NCI-H2171 (cell line): ENCODE data around the gene EPHX1.
A peak's percentile ranks its signal among the peaks of the same experiment; 100 is the strongest.
"Not testable (repeated sequence)": the region's sequence is repeated elsewhere in the genome, so short reads cannot be mapped to it uniquely, and the experiment has no call there.

Experiments
- DNase-seq: peaks from one replicate; lab custom pipeline; 2025; lab: John Stamatoyannopoulos, UW

EPHX1 gene

DNA sequence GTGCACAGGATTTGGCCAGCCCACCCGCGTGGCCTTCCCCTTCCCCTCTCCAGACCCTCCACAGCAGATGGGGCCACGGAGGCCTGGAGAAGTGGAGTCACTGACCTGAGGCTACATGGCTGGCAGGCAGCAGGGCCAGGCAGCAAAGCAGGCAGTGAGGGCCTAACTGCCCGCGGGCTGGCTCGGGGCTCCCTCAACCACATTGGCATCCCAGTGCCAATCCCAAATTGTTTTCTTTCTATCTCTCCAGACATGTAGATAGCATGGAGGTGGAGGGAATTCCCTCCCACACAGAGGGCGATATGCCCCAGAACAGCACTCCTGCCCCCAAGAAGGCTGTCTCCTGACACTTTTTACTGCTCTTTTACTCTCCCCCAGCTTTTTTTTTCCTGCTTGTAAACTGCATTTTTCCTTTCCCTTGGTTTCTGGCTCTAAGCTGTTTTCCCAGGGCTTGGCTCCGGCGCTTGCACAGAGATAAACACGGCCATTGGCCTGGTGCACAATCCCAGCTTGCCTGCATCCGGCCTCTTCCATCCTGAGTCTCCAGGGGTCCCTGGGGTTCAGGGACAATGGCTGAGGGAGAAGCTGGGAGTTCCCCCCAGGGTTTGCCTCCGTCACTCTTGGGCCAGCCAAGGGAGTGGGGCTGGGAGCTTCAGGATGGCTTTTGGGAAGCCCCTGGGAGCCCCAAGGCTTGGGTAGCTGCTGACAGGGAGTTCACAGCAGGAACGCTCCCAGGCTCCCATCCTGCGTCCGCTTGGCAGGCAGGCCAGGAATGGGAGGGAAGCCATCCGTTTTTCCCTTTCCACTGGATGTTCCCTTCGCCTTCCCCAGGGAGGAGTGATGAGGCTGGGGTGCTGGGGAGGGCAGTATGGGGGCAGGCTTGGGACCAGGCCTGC lies 7.0 kb downstream of the EPHX1 start:
- no peak for DNase-seq

DNA sequence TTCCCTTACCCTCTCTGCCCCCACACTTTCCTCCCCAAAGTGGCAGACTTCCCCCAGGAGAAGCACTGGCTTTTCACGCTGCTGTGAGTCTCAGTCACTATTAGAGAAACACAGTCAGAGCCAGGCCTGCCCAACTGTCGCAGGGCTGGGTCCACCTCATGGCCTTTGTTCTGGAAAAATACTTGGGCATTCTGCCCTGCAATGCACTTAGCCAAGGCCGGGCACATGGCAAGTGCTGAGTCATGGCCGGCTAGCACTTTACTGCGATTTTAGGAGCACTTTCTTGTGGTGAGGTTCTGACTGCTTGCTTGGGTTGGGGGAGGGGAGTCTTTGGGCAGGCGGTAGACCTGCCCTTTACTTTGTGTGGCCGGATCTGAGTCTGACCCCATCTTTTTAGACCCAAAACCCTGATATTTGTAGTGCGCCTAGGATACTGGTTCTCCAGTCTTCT lies 7.7 kb downstream of the EPHX1 start:
- no peak for DNase-seq

DNA sequence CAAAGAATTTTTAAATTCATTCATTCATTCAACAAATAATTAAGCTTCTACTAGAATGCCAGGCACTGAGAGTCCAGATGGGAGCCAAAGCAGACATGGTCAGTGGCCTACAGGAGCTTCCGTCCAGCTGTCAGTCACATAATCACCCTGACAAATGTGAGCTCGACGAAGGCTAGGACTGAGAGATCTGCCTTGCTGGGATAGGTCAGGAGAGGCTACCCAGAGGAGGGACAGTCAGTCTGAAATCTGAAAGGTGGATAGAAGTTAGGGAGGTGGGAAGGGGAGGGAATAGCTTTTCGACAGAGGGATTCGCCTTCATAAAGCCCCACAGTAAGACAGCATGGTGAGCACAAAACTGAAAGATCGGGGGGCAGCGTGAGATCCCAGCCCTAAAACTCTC lies 8.3 kb downstream of the EPHX1 start:
- DNase-seq: no peak

DNA sequence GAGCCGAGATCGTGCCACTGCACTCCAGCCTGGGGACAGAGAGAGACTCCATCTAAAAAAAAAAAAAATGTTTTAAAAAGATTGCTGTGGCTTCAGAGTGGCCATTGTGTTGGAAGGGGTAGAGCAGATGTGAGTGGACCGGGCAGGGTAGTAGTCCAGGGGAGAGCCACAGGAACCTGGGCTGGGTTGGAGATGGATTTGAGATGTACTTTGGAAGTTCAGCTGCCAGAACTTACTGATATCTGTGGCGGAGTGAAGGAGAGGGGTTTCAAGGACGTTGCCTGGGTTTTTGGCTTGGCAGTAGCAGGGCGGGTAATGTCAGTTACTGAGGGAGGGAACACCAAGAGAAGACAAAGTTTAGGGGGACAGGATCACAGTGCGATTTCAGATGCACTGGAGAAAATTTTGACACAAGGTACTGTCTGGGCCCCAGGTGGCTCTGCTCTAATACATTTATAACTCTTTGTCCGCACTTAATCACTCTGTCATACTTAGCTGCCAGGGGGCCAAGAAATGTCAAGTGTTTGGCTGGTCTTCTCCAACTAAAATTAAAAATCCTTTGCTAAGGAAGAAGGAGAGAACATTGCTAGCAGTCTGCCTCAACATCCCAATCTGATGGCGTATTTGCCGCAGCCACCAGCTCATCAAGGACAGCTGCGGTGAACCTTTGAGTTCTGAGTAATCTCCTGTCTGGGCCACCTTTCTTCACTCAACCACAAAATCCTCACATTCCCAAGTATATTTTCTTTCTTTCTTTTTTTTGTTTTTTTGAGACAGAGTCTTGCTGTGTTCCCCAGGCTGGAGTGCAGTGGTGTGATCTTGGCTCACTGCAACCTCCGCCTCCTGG lies 9.6 kb downstream of the EPHX1 start:
- no peak for DNase-seq

DNA sequence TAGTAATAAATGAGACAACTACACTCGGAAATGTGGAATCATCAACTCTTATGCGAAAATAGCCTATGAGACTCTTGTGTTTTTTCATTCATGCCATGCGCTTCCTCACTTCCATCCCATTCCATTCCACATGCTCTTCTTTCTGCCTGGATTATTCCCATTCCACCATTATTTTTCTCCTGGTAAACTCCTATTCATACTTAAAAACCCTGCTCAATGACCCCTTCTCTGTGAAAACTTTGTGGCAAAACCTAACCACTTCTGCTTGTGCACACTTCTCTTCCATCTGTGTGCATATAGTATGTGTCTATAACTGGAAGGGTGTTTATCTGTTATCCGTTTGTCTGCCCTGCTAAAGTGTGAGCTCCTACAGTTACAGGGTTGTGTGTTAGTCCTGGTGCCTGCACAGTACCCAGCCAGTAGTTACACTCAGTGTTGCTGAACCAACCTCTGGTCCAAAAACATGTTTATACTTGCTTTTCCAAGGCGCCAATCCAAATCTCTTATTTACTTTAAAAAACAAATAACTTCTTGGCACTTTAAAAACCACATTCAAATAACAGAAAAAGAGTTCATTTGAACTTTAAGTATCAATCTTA lies 10.7 kb downstream of the EPHX1 start:
- no peak for DNase-seq

DNA sequence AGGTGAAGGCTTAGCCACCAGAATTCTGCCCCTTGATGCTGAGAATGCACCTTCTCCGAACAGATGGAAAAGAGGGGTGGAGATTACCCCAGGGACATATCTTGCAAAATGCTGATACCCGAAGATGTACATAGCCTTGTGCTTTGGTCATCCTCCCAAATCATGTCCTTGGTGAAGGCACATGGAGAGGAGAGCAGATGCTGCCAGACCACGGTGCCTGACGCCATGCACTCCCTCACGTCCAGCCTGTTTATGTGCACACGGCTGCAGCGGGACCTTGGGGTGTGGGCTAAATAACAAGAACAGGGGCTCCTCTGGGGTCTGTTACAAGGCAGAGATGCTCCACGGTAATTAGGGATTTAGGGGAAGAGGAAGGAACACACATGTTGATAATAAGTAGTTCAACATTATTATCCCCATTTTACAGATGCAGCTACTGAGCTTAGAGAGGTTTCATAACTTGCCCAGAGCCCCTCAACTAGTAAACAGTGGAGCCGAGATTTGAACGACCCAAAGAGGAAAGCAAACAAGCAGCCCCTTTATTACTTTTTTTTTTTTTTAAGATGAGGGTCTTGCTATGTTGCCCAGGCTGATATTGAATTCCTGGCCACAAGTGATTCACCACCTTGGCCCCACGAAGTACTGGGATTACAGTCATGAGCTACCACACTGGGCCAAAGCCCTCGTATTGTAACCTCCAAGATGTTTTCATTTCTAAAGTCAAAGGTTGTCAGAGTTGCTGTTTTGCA lies 12.9 kb downstream of the EPHX1 start:
- DNase-seq: no peak

DNA sequence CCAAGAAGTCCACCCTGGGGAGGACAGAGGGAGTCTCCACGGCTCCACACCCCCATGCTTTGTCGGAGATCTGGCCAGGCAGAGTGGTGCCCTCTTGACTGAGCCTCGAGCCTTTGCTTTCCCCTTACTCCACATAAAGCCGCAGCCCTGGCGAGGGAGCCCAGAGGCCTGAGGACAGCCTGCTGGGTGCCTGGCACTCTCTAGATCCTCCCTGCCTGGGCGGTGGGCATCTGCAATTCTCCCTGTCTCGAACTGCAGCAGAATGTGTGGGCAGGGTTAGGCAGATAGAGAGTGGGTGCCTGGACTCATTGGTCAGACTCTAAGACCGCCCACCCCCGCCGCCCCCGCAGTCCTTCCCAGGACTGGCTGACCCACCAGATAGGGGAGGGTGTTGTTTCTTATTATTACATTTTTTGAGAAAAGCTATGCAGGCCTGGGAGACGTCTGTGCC lies 13.9 kb downstream of the EPHX1 start:
- DNase-seq: no peak

DNA sequence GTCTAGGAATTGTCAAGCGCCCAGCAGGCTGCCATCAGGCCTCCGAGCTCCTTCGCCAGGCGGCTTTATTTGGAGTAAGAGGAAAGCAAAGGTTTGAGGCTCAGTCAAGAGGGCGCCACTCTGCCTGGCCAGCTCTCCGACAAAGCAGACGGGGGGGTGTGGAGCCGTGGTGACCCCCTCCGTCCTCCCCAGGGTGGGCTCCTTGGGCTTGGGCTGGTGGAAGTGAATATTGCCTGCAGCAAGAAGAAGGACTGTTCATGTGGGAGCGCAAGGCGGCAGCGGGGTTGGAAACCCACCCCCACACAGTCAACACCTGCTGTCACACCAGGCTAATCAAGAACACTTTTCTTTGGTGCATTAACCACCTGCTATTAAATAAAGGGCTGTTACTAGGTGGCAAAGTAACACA lies 14.6 kb downstream of the EPHX1 start:
- DNase-seq: peak; percentile 64

DNA sequence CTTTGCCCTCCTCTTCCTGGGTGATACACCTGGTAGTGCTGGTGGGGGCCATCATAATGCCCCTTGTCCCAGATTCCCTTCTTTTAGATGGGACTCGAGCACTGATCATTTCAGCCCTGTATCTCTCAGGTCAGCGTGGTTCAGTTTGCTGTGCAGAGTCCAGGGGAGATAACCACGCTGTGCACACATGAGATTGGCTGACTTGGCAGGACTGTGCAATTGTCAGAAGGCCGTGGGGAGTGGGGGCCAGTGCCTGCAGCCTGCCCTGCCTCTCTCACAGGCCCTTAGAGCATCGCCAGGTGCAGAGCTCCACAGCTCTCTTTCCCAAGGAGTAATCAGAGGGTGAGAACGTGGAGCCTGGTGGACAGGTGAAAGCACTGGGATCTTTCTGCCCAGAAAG lies 15.2 kb downstream of the EPHX1 start:
- no peak for DNase-seq

DNA sequence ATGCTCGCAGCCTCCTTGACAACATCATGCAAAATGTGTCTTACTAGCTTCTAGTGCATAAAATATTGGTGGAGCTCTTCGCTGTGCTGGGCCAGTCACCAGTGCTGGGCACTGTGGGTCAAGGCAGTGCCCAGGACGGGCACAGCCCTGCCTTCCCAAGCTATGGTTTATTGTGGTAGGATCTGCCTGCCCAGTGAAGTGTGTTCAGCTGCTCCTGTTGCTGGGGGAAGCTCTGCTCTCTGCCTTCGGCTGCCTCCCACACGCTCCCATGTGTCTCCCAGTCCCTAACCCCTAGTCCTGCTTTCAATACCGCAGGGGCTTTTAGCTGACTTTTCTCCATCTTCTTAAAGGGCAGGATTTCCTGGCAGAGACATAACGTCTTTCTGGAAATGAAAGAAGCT lies 15.7 kb downstream of the EPHX1 start:
- DNase-seq: no peak

DNA sequence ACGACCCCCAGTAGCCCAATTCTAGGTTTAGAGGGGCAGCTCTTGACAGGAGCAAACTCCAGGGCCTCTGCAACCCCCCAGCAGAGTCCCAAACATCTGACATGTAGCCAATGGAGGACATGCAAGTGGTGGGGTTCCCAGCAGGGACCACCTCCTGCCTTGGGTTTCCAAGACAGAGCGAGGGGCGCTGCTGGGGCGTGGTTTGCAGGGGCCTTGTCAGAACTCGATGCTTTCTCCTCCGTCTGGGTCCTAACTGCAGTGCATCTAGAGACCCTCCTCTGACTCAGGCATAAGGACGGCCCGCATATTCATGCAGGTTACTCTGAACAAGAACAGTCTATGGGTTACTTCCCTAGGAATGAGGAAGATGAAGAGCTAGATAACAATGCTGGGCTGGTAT lies 17.2 kb downstream of the EPHX1 start:
- no peak for DNase-seq

DNA sequence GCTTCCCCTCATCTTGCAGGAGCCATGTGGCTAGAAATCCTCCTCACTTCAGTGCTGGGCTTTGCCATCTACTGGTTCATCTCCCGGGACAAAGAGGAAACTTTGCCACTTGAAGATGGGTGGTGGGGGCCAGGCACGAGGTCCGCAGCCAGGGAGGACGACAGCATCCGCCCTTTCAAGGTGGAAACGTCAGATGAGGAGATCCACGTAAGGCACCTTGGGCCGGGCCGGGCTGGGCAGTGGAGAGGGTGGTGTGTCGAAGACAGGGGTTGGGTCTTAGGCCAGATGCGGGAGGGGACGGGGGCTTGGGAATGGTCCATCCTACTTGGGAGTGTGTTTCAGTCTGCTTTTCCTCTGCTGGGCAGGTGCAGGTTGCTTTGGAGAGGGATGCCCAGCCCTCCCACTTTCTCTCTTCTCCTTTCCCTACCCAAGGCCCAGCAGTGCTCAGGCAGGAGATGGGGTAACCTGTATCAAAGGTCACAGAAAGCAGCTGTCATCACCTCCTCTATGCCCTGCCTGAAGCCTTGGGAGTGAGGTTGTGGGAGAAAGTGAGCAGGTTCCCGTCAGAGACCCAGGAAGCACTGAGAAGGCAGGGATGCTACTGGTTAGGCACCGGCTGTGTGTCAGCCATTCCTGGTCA lies 18.9 kb downstream of the EPHX1 start:
- no peak for DNase-seq

DNA sequence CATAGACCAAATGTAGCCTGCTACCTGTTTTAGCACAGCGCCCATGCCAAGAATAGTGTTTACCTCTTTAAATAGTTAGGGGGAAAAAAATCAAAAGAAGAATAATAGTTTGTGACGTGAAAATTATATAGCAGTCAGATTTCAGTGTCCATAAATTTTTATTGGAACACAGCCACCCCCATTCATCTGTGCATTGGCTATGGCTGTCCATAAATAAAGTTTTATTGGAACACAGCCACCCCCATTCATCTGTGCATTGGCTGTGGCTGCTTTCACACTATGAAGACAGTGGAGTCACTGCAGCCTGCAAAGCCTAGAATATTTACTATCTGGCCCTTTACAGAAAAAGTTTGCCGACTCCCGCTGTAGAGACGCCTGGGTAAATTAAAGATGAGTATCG lies 20.9 kb downstream of the EPHX1 start:
- DNase-seq: no peak

DNA sequence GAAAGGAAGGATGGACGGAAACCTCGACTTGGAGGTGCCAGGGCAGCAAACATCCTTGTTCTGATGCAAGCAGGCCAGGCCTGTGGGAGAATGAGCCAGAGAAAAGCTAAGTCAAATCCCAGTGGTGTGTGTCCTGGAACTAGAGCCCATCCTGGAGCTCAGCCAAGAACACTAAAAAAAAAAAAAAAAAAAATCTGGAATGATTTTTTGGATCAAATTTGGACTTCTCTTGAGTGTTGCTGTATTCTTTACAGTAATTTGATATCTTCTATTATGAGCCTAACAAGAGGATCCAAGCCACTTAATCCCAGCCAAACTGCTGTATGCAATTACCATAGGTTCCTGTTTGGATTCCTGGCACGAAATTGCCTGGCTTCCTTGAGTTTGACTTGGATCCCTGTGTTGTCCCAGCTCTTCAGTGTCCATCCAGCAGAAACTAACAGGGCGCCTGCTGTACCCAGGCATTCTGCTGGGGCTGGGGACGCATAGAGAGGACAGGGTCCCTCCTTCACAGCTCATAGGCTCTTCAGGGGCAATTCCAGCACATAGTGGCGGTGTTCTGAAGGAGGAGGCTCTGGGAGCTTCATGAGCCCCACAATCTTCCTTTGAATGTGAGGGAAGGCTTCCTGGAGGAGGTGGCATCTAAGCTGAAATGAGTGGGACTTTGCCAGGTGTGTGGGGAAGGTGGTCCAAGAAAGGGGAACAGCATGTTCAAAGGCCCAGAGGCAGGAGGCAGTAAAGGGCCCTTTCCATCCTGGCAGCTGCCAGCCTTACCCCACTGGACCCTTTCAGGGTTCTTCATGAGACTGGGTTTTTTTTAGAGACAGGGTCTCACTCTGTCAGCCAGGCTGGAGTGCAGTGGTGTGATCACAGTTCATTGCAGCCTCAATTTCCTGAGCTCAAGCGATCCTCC lies 24.7 kb downstream of the EPHX1 start:
- DNase-seq: peak; percentile 72

DNA sequence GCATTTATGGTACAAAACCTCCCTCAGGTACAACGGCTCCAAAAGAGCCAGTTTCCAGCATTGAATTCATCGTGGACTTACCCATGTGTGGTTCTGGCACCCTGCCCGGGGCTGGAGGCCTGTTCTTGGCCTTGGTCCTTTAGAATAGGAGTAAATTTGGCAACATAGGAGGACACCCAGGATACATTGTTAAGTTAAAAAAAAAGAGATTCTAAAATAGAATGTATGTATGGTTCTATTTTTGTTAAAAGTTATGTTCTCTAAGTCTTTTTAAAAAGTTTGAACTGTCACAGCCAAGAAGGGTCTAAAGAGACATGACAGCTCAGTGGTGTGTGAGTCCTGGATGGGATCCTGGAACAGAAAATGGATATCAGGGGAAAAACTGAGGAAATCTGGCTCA lies 25.9 kb downstream of the EPHX1 start:
- no peak for DNase-seq

DNA sequence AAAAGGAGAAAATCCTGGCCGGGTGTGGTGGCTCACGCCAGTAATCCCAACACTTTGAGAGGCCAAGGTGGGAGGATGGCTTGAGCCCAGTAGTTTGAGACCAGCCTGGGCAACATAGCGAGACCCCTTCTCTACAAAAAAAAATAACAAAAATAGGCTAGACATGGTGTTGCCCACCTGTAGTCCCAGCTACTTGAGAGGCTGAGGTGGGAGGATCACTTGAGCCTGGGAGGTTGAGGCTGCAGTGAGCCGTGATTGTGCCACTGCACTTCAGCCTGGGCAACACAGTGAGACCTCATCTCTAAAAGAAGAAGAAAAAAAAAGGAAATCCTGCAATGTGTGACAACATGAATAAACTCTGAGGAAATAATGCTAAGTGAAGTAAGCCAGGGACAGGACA lies 26.4 kb downstream of the EPHX1 start:
- not testable (repeated sequence) for DNase-seq

DNA sequence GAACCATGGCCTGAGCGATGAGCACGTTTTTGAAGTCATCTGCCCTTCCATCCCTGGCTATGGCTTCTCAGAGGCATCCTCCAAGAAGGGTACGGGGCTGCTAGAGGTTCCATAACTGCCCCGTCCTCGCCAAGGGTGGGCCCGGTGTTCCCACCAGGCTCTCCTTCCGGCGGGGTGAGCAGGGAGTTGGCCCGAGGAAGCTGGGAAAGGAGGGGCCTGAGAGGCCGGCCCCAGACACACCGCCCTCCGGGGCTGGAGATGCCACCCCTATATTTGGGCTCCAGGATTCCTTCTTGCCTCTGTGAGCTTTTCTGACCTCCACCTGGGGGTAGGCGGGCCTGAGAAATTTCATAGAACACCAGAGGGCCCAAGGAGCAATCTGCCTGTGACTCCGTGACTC lies 28.9 kb downstream of the EPHX1 start:
- no peak for DNase-seq

DNA sequence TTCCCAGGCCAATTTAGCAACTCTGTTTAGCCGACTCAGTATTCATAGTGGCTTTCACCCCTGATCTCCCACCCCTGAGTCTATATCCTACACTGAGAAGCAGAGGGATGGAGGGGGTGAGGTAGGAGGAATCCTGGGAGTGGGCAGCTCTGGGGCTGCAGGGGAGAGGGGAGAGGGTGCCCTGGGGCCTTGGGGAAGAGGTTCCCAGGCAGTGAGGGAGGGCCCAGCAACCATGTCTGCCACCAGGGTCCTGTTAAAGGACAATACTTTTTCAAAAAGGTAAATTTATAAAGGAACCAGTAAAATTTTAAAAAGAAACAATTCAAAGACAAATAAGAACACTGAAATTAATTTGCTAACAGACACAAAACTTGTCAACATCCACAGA lies 30.3 kb downstream of the EPHX1 start:
- no peak for DNase-seq

DNA sequence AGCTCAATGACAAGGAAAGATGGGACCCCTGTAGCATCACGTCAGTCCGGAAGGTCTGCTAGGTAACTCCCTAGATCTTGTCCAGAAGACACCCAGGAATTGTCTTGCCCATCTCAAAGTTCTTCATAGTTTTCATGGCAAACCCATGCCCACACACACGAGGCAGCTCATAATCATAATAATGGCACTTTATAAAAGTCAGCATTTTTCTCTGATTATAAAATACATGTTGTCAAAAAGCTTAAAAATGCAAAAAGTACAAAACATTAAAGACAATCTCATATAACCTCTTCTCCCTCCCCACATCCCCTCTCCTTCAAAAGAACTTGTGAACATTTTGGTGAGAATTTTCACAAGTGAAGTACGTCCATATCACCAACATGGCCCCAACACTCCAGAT lies 30.8 kb downstream of the EPHX1 start:
- no peak for DNase-seq

DNA sequence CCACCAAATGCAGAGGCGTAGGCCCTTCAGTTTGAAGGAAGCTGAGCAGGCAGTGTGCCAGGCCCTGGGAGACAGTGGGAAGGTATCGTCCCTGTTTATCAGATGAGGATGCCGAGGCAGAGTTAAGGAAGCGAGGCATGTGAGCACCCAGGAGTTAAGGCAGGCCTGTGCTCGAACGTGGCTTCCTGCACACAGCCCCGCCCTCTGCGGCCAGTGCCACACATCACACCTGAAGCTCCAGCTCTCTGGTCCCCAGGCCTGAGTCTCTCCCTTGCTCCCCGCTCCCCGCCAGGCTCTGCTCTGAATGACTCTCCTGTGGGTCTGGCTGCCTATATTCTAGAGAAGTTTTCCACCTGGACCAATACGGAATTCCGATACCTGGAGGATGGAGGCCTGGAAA lies 32.1 kb downstream of the EPHX1 start:
- no peak for DNase-seq
